GM23338 (cell line): ENCODE results near the gene NUP88. TPM values are rescaled to one million over a fixed set of nuclear protein-coding genes. Genes with fewer than 3 reads are reported as not detected.

ENCODE experiments used
- ATAC-seq: fragments of 200-7000 bp; cut with Tn5 transposase; 3 replicates; pipeline ENCODE4 v1.9.1; 2020
- DNase-seq: peaks from one replicate; pipeline ENCODE4 v3.0.0-alpha.2; 2015; ENCODE audit warnings: low spot score
- H2AFZ ChIP-seq: fragments of 200-600 bp; sonication (generic); 2 replicates; pipeline ENCODE4 v1.8.0; 2016; ENCODE audit warnings: antibody characterized with exemption, mild to moderate bottlenecking, moderate library complexity
- H3F3A ChIP-seq: fragments of 200-600 bp; sonication (generic); replicated peaks from 2 replicates; pipeline ENCODE4 v1.8.0; 2017; ENCODE audit warnings: antibody characterized with exemption, mixed run types, low read depth
- H3K27ac ChIP-seq: fragments of 200-600 bp; sonication (generic); 2 replicates; pipeline ENCODE4 v1.6.1; 2016; ENCODE audit warnings: low read depth
- H3K27me3 ChIP-seq: fragments of 200-600 bp; sonication (generic); 2 replicates; pipeline ENCODE4 v1.8.0; 2016; ENCODE audit warnings: mild to moderate bottlenecking, mixed run types, moderate library complexity; ENCODE audit not compliant: insufficient read depth
- H3K36me3 ChIP-seq: fragments of 200-600 bp; sonication (generic); 2 replicates; pipeline ENCODE4 v1.8.0; 2016; ENCODE audit warnings: mild to moderate bottlenecking; ENCODE audit not compliant: insufficient read depth
- H3K4me1 ChIP-seq: fragments of 200-600 bp; sonication (generic); 2 replicates; pipeline ENCODE4 v1.8.0; 2016; ENCODE audit warnings: mild to moderate bottlenecking, moderate library complexity; ENCODE audit not compliant: insufficient read depth
- H3K4me2 ChIP-seq: fragments of 200-600 bp; sonication (generic); 2 replicates; pipeline ENCODE4 v1.7.1; 2017; ENCODE audit warnings: mixed run types
- H3K4me3 ChIP-seq: fragments of 200-600 bp; sonication (generic); 2 replicates; pipeline ENCODE4 v1.6.1; 2016; ENCODE audit warnings: mixed run types
- H3K79me2 ChIP-seq: fragments of 200-600 bp; sonication (generic); replicated peaks from 2 replicates; pipeline ENCODE4 v1.8.0; 2017; ENCODE audit warnings: mild to moderate bottlenecking; ENCODE audit not compliant: insufficient read depth
- H3K9me2 ChIP-seq: fragments of 200-600 bp; sonication (generic); 2 replicates; pipeline ENCODE4 v1.8.0; 2017; ENCODE audit not compliant: insufficient read depth
- H4K20me1 ChIP-seq: fragments of 200-600 bp; sonication (generic); replicated peaks from 2 replicates; pipeline ENCODE4 v1.8.0; 2017; ENCODE audit warnings: mild to moderate bottlenecking; ENCODE audit not compliant: insufficient read depth
- H3K27ac Mint-ChIP-seq: 2 replicates; pipeline ENCODE4 v1.8.0; 2020; ENCODE audit warnings: inconsistent platforms, mild to moderate bottlenecking, moderate library complexity, mixed read lengths
- H3K27me3 Mint-ChIP-seq: 3 replicates; pipeline ENCODE4 v1.8.0; 2022; ENCODE audit warnings: low read depth, mild to moderate bottlenecking, moderate library complexity, mixed read lengths, inconsistent platforms; ENCODE audit not compliant: insufficient read depth, poor library complexity
- H3K36me3 Mint-ChIP-seq: 3 replicates; pipeline ENCODE4 v1.8.0; 2021; ENCODE audit warnings: low read depth, mild to moderate bottlenecking, inconsistent platforms, moderate library complexity, mixed read lengths
- H3K4me1 Mint-ChIP-seq: 3 replicates; pipeline ENCODE4 v1.8.0; 2020; ENCODE audit warnings: mild to moderate bottlenecking, inconsistent platforms, mixed read lengths
- H3K4me3 Mint-ChIP-seq: 3 replicates; pipeline ENCODE4 v1.8.0; 2021; ENCODE audit warnings: moderate library complexity, mild to moderate bottlenecking, inconsistent platforms, mixed read lengths
- H3K9me3 Mint-ChIP-seq: 3 replicates; pipeline ENCODE4 v1.8.0; 2020; ENCODE audit warnings: moderate library complexity, mild to moderate bottlenecking, inconsistent platforms, mixed read lengths
- CREB1 ChIP-seq: fragments of 250-450 bp; sonication (Bioruptor Pico); IDR thresholded peaks from 2 replicates; pipeline ENCODE4 v1.5.0; 2020; ENCODE audit warnings: low read depth, mild to moderate bottlenecking, moderate library complexity
- EZH2 ChIP-seq: fragments of 200-600 bp; sonication (generic); IDR thresholded peaks from one replicate; pipeline ENCODE4 v1.8.0; 2017; ENCODE audit warnings: antibody characterized with exemption, mild to moderate bottlenecking, low read depth; ENCODE audit not compliant: unreplicated experiment
- JUNB ChIP-seq: IDR thresholded peaks from one replicate; pipeline ENCODE4 v1.6.1; 2016; ENCODE audit warnings: antibody characterized with exemption; ENCODE audit not compliant: unreplicated experiment
- POLR2AphosphoS5 ChIP-seq: IDR thresholded peaks from 2 replicates; pipeline ENCODE4 v1.6.1; 2016; ENCODE audit warnings: antibody characterized with exemption, low read depth
- REST ChIP-seq: IDR thresholded peaks from one replicate; pipeline ENCODE4 v1.6.1; 2018; ENCODE audit warnings: antibody characterized with exemption; ENCODE audit not compliant: unreplicated experiment
- STAT1 ChIP-seq: IDR thresholded peaks from one replicate; pipeline ENCODE4 v1.6.1; 2016; ENCODE audit warnings: antibody characterized with exemption; ENCODE audit not compliant: unreplicated experiment
- ZNF462 ChIP-seq: fragments of 250-450 bp; sonication (Bioruptor Pico); IDR thresholded peaks from 2 replicates; pipeline ENCODE4 v1.5.0; 2020; ENCODE audit warnings: mild to moderate bottlenecking, moderate library complexity
- polyA plus RNA-seq: library from polyadenylated mRNA; unstranded; fragments of >200 nt; fragmentation: Nextera tagmentation; extraction: Ambion mirVana; gene quantifications from 2 replicates; pipeline ENCODE4 v1.2.1, GENCODE V29; 2016
- total RNA-seq: library from RNA; depleted of rRNA; stranded (reverse); fragments of >200 nt; shearing (Covaris generic); gene quantifications from 2 replicates; pipeline ENCODE4 v1.2.3, GENCODE V29; 2014

The NUP88 gene
- total and polyA plus RNA-seq, 2 experiments from 2014 or later: 110 to 172 TPM

- no peak for TF ChIP-seq CREB1 (CRISPR knock-in tag)
- no peak for TF ChIP-seq STAT1
- no peak for TF ChIP-seq EZH2
- no peak for TF ChIP-seq JUNB
- no peak for TF ChIP-seq ZNF462 (CRISPR knock-in tag)
- TF ChIP-seq POLR2AphosphoS5: no peak
Observed at GRCh38 chr17:5413682-5414081, 5.8 kb downstream of the NUP88 start (continued).

- Mint-ChIP-seq H3K36me3 (peaks cover 45% of the 10 kb centered on the region), H3K9me3 (no peaks in the 10 kb centered on the region), H3K4me3 (no peak overlapping the region), H3K4me1 (no peaks in the 10 kb centered on the region), H3K27ac (no peak overlapping the region), H3K27me3 (no peaks in the 10 kb centered on the region)
- ATAC-seq: no peak
- Histone ChIP-seq H4K20me1 (peaks cover 41% of the 10 kb centered on the region; the same call in 1 of the 2 replicates), H3K79me2 (peaks cover 54% of the 10 kb centered on the region), H3K4me3 (no peak overlapping the region), H2AFZ (no peak overlapping the region), H3K36me3 (peaks cover 84% of the 10 kb centered on the region), H3K4me1 (no peaks in the 10 kb centered on the region), H3K9me2 (no peaks in the 10 kb centered on the region), H3K27me3 (no peaks in the 10 kb centered on the region), H3K4me2 (no peak overlapping the region), H3K27ac (no peak overlapping the region), H3F3A (no peaks in the 10 kb centered on the region)
- DNase-seq: no peak
- no peak for TF ChIP-seq REST
Observed at GRCh38 chr17:5410594-5411272, 8.7 kb downstream of the NUP88 start.
